COLO829 (cell line): Measurements from ENCODE around the gene EMP3.
A peak's percentile ranks its signal among the peaks of the same experiment; 100 is the strongest.
"Not testable (repeated sequence)": the region's sequence is repeated elsewhere in the genome, so short reads cannot be mapped to it uniquely, and the experiment has no call there.

Experiments
- DNase-seq: peaks from one replicate; pipeline ENCODE4 v3.0.0; 2012; ENCODE audit warnings: low spot score

Gene EMP3

DNA sequence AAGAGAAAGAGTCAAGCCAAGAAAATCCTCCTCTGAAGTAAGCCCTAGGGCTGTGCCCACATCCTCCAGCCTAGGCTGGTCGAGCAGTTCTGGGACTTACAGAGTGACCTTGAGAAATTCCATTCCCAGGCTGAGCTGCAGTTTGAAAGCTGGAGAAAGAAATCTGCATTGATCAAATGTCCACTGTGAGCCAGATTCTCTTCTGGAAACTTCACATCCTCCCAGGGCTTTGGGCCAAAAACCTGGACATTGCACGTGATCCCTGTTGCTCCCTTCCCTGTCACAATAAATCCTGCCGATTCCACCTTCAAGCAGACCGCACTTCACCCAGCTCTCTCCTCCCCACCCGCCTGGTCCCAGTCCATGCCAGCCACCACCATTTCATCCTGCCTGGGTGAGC, 22.7 kb downstream of the EMP3 start:
- DNase-seq: peak; percentile 50

DNA sequence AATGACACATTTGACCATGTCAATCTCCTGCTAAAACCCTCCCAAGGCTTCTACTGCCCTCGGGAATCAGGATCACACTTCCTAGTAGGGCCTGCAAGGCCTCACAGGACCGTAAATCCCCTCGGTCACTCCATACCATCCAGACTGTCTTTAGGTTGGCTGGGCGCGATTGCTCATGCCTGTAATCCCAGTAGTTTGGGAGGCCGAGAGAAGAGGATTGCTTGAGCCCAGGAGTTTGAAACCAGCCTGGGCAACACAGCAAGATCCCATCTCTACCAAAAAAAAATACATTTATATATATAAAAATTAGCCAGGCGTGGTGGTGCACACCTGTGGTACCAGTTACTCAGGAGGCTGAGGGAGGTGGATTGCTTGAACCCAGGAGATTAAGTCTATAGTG, 23.4 kb downstream of the EMP3 start:
- DNase-seq: no peak

DNA sequence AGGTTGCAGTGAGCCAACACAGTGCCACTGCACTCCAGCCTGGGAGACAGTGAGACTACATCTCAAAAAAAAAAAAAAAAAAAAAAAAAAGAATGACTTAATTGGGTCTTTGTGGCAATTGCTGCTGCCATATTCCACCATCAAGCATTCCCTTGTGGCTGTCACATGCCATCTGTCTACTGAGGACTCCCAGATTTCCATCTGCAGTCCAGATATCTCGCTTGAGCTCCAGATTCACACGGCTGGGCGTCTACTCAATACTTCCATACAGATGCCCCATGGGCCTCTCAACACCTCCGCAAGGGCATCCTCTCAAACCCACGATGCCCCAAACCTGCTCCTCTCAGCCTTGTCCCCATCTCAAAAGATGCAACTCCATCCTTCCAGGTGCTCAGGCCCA, 25.5 kb downstream of the EMP3 start:
- no peak for DNase-seq

DNA sequence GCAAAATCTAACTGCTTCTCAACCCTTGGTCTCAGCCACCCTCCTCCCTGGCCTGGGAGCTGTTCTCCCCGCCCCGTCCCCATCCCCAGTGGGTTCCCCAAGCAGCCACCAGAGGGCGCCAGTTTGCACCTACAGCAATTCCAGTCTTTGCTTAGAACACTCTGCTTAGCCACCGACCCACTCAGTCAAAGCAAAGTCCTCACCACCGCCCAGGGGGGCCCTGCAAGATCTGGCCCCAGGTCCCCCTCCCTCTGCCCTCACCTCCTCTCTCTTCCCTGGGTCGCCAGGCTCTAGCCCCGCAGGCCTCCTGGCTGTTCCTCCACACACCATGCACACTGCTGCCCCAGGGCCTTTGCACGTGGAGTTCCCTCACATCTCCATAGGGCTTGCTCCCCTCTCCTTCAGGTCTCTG, 26.0 kb downstream of the EMP3 start:
- DNase-seq: peak; percentile 60

DNA sequence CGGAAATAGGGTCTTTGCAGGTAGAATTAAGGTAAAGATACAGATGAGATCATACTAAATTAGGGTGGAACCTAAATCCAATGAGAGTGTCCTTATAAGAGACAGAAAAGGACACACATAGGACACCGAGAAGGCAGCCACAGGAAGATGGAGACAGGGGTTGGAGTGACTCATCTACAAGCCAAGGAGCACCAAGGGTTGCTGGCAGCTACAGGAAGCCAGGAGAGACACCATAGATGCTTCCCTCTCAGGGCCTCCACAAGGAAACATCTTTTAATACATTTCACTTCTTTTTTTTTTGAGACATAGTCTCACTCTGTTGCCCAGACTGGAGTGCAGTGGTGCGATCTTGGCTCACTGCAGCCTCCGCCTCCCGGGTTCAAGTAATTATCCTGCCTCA, 28.3 kb downstream of the EMP3 start:
- no peak for DNase-seq

DNA sequence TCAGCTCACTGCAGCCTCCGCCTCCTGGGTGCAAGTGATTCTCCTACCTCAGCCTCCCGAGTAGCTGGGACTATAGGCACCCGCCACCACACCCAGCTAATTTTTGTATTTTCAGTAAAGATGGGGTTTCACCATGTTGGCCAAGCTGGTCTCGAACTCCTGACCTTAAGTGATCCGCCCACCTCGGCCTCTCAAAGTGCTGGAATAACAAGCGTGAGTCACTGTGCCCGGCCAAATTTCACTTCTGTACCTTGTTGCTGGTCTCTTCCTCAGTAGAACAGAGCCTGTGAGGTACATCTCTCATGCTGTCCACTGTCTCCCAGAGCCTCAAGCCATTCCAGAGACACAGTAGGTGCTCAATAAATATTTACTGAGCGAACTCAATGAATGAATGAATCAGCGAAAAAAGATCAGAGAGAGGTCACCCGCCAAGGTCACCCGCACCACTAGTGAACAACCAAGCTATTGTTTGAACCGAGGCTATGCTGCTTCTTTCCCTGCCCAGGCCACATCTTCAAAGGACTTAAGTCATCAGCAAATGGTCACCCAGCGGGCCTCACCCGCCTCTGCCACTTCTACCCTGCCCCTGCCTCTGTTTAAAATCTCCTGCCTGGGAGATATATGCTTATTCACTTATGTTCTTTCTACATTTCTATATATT, 29.1 kb downstream of the EMP3 start:
- peak; percentile 96 for DNase-seq

DNA sequence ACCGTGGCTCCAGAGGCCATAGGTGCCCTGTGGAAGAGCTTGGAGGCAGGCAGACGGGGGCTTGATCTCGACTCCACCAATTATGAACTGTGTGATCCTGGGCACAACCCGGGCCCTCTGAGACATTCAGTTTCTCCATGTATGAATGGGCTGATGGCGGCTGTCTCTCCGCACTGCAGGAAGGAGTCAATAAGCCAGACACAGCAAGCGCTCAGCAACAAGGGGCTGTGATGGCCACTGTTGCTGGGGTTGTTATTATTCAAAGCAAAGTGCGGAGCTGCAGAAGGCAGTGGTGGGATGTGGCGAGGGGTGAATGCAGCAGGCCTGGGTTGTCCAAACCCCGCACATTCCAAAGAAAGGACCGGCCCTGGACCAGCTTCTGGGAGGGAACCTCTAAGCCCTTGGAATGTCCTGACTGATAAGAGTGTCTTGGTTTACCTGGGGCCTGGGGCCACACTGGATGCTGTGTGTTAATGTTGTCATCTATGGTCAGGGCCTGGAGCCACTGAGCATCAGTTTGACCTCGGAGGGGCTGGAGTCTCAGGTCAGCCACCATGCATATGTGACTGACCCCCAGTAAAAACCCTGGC, 30.1 kb downstream of the EMP3 start:
- DNase-seq: no peak

DNA sequence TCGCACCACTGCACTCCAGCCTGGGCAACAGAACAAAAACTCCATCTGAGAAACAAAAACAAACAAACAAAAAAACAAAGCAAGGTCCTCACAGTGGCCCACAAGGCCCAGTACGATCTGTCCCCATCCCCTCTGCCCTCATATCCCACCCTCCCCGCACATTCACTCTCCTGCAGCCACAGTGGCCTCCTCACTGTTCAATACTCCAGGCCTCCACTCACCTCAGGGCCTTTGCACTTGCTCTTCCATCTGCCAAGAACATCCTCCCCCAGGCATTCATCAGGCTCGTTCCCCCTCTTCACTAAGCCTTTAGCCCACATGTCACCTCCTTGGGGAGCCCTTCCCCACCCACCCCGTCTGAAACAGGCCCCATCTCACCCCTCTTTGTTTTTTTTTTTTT, 33.8 kb downstream of the EMP3 start:
- no peak for DNase-seq

DNA sequence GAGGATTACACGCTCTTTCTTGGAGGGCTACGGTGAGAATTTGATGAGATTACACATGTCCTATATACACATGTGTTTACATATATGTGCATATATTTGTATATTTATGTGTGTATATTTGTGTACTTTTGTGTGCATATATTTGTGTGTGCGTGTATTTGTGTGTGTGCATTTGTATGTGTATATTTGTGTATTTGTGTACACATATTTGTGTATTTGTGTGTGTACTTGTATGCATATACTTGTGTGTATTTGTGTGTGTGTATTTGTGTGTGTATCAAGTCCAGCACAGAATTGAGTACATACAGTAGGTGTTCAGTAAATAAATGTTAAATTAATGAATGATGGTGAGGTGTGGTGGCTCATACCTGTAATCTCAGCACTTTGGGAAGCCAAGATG, 36.6 kb downstream of the EMP3 start:
- DNase-seq: no peak

DNA sequence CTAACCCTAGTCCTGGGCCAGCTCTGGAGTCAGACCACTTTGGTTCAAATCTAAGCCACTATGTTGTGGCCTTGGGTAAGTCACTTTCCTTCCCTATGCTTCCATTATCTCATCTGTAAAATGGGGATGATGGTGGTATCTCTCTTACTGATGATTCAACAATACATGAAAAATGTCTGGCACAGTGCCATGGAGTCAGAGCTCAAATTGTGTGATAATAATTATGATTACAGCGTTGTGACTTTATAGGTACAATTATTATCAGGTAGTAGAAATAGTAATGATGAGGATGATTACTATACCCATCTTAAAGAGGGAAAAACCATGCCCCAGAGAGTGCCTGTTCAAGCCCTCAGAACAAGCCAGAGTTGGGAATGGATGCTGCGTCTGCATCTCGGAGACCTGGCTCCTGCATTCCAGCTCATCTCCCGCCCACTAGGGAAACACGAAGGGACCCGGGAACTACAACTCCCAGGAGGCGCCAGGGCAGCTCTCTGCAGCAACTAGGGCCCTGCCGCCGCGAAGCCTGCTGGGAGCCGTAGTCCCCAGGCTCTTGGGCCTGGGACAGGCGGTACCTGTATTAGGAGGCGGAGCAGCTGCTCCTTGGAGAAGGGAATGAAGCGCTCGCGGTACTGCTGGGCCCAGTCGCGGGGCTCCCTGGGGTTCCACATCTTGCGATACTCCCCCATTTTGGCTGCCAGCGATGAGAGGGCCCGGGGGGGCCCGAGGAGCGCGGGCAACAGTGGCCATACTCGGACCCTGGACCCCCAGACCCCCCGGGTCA, 37.6 kb downstream of the EMP3 start:
- DNase-seq: peak; percentile 89

DNA sequence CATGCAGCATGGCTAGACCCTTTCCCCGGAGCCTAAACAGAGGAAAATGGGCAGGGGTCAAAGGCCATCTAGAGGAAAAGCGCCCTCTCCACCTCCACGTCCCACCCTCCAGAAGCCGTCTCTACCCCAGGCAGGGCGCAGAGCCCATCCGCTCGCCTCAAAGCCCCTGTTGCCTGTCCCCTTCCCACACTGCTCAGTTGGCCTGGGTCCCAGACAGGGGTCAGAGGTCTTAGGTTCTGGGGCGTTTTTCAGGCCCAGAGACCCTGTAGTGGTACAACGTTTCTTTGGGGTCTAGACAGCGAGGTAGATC, 38.1 kb downstream of the EMP3 start:
- DNase-seq: no peak

DNA sequence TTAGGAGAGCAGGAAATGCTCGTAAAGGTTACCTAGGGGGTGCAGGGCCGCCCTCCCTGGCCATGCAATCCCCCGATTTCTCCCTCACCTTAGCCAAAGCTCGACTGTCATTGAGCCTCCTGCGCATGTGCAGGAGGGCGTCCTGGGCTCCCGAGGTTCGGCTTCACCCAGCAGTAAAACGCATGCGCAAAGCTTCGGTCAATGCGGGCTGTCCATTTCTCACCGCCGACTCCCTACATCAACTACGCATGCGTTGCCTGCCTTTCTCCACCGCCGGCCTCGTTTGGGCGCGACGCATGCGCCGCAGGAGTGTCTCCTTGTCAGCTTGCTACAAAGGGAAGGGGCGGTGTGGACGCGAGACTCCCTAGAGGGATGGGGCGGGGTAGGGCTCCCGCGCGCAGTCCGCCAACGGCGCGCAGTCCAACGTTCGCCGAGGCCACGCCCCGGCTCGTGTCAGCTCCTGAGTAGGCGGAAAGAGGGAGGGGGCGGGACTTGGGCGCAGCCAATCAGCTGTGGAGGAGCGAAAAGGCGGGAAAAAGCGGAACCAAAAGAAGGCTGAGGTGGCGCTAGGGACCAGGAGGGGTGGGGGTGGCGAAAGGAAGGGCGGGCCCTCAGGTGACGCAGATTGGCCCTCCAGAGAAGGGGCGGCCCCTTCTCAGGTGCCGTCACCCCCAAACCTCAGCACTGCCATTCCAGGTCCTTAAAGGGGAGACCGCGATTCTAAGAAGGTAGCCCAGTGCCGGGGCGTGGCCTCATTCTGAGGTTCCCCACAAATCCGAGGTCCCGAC, 38.7 kb downstream of the EMP3 start, which contains the start of the genes SYNGR4 and TMEM143:
Gene SYNGR4, plus strand, starts transcription at position 558 of the 788 bp plus-strand sequence. CDS start 1,476 bp downstream, outside the sequence.
Gene TMEM143, minus strand, starts transcription at position 131 of the 788 bp plus-strand sequence. Its CDS starts 20 bp downstream, at position 111.
- DNase-seq: peak; percentile 100

DNA sequence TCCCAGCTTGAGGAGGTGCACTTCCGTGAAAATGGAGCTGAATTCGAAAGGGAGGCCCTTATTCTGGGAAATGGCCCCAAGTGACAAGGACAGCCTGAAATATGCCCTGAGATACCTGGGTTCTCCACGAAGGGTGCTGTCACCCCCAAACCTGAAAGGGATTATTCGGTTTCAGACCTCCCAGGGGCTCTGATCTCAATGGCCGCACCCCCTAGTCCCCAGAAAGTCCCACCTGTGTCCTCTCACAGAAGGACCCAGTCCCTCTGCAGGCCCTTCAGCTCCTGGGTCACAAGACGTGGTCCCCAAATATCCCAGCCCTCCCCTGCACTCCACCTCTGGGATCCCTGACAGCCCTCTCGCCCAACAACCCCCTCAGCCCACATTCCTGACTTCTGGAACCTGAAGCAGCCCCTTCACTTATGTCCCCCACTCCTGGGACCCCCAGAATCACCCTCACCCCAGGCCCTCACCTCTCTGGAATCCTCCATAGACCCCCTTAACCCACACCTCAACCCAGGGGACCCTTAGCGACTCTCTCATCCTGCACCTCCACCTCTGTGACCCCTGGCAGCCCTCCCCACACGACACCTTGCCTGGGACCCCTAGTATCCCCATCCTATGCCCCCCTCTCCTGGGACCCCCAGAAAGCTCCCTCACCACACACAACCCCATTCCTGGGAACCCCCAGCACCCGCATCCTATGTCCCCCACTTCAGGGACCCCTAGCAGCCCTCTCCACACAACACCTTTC, 39.4 kb downstream of the EMP3 start:
- DNase-seq: no peak

DNA sequence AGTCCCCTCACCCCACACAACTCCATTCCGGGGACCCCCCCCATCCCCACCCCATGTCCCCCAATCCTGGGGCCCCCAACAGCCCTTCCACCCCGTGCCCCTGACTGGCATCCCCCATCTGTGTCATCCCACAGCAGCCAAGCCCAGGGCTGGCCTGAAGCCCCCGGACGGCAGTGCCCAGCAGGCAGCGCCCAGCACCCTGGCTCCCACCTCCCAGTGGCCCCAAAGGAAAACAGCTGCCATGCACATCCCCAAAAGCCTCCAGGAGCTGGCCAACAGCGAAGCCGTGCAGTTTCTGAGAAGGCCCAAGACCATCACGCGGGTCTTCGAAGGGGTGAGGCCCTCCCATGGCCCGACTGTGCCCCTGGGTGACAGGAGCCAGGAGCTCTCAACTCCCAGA, 40.2 kb downstream of the EMP3 start:
- DNase-seq: no peak

DNA sequence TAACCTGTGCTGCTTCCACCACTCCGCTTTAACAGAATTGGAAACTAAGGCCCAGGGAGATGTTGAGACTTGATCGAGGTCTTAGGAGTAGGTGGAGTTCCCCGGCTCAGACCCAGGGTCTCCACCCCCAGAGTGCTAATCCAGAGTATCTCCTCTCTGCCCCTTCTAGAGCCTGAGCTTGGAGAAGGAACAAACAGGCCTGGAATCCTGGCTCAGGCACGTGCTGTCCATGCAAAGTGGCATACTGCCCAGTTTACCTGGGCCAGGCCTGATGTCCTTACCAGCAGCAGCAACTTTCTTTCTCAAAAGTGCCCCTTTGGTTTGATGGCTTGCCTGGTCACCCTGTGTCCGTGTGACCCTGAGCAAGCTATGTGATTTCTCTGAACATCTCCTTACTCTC, 42.5 kb downstream of the EMP3 start:
- no peak for DNase-seq

DNA sequence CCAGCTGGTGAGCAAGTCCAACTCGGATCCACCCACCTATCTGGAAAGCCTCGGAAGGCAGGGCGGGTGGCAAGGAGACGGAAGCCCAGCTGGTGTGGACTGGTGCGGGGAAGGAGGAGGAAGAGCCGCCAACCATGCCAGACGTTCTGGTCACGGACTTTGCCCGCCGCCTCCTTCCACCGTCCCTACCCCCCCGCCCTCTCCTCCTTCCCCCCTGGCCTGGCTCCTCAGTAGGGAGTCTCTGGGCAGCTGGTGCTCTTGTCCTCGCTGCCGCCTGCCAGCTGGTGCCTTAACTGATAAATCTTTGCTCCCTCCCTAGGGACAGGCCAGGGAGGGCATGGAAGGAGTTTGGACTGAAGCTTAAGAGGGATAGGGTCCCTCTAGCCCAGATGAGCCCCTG, 43.6 kb downstream of the EMP3 start:
- no peak for DNase-seq

DNA sequence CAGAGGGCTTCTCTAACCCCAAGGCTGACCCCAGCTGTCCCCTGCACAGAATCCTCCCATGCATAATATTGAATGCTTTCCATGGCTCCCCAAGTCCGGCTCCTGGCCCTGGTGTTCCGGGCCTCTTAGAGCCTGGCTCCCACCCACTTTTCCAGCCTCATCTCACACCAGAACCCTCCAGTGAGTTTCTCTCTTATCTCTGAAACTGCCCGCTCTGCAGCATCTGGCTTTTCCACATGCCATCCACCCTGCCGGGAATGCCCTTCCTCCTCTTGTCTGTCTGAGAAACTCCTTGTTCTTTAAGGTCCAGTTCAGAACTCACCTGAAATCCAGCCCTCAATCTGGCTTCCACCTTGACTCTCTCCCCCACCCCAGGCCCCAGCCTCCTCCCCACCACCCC, 45.6 kb downstream of the EMP3 start:
- no peak for DNase-seq

DNA sequence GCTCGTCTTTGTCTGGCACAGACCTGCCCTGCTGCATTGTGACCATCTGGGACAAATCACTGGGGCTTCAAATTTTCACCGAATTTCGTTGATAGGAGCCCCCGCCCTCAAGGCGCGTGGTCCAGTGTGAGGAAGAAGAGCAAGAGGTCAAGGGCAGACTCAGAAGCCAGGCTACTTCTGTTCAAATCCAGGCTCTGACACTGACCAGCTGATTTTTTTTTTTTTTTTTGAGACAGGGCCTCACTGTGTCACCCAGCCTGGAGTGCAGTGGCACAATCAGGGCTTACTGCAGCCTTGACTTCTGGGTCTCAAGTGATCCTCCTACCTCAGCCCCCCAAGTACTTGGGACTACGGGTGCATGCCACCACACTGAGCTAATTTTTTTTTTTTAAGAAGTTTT, 46.0 kb downstream of the EMP3 start:
- DNase-seq: no peak

DNA sequence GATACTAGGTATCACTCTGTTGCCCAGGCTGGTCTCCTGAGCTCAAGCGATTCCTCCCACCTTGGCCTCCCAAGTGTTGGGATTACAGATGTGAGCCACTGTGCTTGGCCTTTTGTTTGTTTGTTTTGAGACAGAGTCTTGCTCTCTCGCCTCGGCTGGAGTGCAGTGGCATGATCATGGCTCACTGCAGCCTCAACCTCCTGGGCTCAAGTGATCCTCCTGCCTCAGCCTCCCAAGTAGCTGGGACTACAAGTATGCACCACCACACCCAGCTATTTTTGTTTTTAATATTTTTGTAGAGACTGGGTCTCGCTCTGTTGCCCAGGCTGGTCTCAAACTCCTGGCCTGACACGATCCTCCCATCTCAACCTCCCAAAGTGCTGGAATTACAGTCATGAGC, 46.4 kb downstream of the EMP3 start:
- DNase-seq: not testable (repeated sequence)

DNA sequence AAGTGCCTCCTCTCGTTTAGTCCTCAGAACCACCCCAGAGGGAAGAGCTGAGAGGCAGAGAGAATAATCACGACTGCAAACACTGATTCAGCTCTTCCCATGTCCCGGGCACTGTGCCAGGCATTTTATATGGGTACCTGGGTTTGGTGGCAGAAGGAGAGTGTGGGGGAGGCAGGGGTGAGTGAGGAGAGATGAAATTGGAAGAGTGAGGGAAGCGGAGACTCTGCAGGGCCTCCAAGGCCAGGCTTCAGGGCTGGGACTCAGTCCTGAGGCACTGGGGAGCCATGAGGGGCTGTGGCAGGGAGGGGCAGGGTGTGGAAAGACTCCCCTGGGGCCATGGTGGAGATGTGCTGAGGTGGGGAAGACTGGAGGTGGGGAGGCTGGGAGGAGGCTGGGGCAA, 47.6 kb downstream of the EMP3 start:
- no peak for DNase-seq

DNA sequence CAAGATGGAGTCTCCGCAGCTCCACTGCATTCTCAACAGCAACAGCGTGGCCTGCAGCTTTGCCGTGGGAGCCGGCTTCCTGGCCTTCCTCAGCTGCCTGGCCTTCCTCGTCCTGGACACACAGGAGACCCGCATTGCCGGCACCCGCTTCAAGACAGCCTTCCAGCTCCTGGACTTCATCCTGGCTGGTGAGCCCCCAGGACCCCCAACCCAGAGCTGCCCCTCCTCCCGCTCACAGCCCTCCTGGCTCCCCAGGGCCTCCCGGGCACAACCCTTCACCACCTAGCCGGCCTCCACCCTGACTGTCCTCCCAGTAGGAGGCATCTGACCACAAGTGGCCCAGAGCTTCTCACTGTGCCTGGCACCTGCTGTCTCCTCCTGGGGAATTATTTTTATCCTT, 48.2 kb downstream of the EMP3 start:
- no peak for DNase-seq

DNA sequence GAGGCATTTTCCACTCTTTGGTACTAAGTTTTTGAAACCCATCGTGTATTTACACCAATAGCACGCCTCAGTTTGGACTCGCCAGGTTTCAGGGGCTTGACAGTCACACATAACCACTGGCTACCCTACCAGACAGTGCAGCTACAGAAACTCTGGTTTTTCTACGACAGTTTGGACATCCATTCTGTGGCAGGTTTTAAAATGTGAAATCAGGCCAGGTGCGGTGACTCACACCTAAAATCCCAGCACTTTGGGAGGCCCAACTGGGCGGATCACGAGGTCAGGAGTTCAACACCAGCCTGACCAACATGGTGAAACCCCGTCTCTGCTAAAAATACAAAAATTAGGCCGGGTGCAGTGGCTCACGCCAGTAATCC, 52.8 kb downstream of the EMP3 start:
- DNase-seq: no peak
